CD4-positive, alpha-beta memory T cell (primary cell): ENCODE data around the gene EXOSC9. TPM values are rescaled to one million over a fixed set of nuclear protein-coding genes. Genes with fewer than 3 reads are reported as not detected.

Experiments
- polyA plus RNA-seq, 2 donors: library from polyadenylated mRNA; unstranded; fragments of 300-500 nt; fragmentation: Illumina TruSeq; gene quantifications; one replicate each; pipeline ENCODE4 v1.2.3, GENCODE V29; 2021
- total RNA-seq, 2 experiments: library from RNA; stranded (reverse); gene quantifications; one replicate each; pipeline ENCODE4 v1.2.3, GENCODE V29; 2021

The EXOSC9 gene
- total and polyA plus RNA-seq, 4 experiments from 2014 or later, result 40.6 to 45.4 (median 44.1) TPM

Other genes with a start within 250 kb of the EXOSC9 start
- 10 to 100 TPM; 70.7 to 77.0 TPM for gene ANXA5, start 104.3 kb upstream of the EXOSC9 start, total RNA-seq
- gene ANXA5, start 104.3 kb upstream of the EXOSC9 start, polyA plus RNA-seq, result 100 to 1,000 TPM; 202 to 316 TPM
- not detected for gene SMIM43, start 36.2 kb upstream of the EXOSC9 start, total RNA-seq
- gene SMIM43, start 36.2 kb upstream of the EXOSC9 start, polyA plus RNA-seq, result not detected
- gene CCNA2, start 22.6 kb downstream of the EXOSC9 start, total RNA-seq, result 1 to 10 TPM; 1.2 to 1.4 TPM
- under 1 TPM in 1 of 2 donors, not detected in 1; 0.34 TPM for gene CCNA2, start 22.6 kb downstream of the EXOSC9 start, polyA plus RNA-seq
- 10 to 100 TPM in 1 of 2 experiments, 1 to 10 TPM in 1; 8.8 to 10.1 TPM for gene BBS7, start 69.2 kb downstream of the EXOSC9 start, total RNA-seq
- 1 to 10 TPM; 5.8 to 9.6 TPM for gene BBS7, start 69.2 kb downstream of the EXOSC9 start, polyA plus RNA-seq
- not detected for gene TRPC3, start 150.7 kb downstream of the EXOSC9 start, total RNA-seq
- gene TRPC3, start 150.7 kb downstream of the EXOSC9 start, polyA plus RNA-seq, result not detected